CD1c-positive myeloid dendritic cell (primary cell): ENCODE results near the gene SORCS1.
"Not testable (repeated sequence)": the region's sequence is repeated elsewhere in the genome, so short reads cannot be mapped to it uniquely, and the experiment has no call there.

Experiments used
- DNase-seq: peaks from one replicate; pipeline ENCODE4 v3.0.0-alpha.2; 2016; ENCODE audit errors: extremely low spot score

Gene SORCS1

GRCh38 chr10:106947643-106948042 is 216.9 kb downstream of the SORCS1 start:
- DNase-seq: no peak

GRCh38 chr10:106942035-106942662 is 222.4 kb downstream of the SORCS1 start:
- DNase-seq: peak; percentile 31

GRCh38 chr10:106941297-106942034 is 223.0 kb downstream of the SORCS1 start:
- no peak for DNase-seq

GRCh38 chr10:106938513-106938912 is 226.0 kb downstream of the SORCS1 start:
- peak; percentile 4 for DNase-seq

GRCh38 chr10:106935978-106936451 is 228.5 kb downstream of the SORCS1 start:
- DNase-seq: peak; percentile 94

- DNase-seq: no peak
Measured at GRCh38 chr10:106931853-106932249, 232.7 kb downstream of the SORCS1 start.

- peak; percentile 5 for DNase-seq
Measured at GRCh38 chr10:106931159-106931852, 233.2 kb downstream of the SORCS1 start.

GRCh38 chr10:106930751-106931150 is 233.8 kb downstream of the SORCS1 start:
- peak; percentile 33 for DNase-seq

- no peak for DNase-seq
Measured at GRCh38 chr10:106929291-106929895, 235.1 kb downstream of the SORCS1 start.

GRCh38 chr10:106928151-106928550 is 236.4 kb downstream of the SORCS1 start:
- not testable (repeated sequence) for DNase-seq

- no peak for DNase-seq
Measured at GRCh38 chr10:106925191-106925590, 239.3 kb downstream of the SORCS1 start.

GRCh38 chr10:106920538-106920937 is 244.0 kb downstream of the SORCS1 start:
- DNase-seq: no peak

- DNase-seq: peak; percentile 59
Measured at GRCh38 chr10:106919871-106920282, 244.6 kb downstream of the SORCS1 start.

GRCh38 chr10:106917452-106918055 is 247.0 kb downstream of the SORCS1 start:
- DNase-seq: no peak

- no peak for DNase-seq
Measured at GRCh38 chr10:106914016-106914415, 250.5 kb downstream of the SORCS1 start.

GRCh38 chr10:106913348-106913747 is 251.2 kb downstream of the SORCS1 start:
- DNase-seq: no peak

- no peak for DNase-seq
Measured at GRCh38 chr10:106911096-106911495, 253.4 kb downstream of the SORCS1 start.

- DNase-seq: no peak
Measured at GRCh38 chr10:106910666-106911065, 253.8 kb downstream of the SORCS1 start.

GRCh38 chr10:106908225-106908624 is 256.3 kb downstream of the SORCS1 start:
- no peak for DNase-seq

GRCh38 chr10:106904209-106904608 is 260.3 kb downstream of the SORCS1 start:
- no peak for DNase-seq

- no peak for DNase-seq
Measured at GRCh38 chr10:106903180-106903579, 261.3 kb downstream of the SORCS1 start.
